DOHH2 (cell line): ENCODE measurements around the gene DNAH14.

Source experiments
- CTCF ChIP-seq: fragments of 200-600 bp; sonication (generic); IDR thresholded peaks from one replicate; pipeline ENCODE4 v1.5.1; 2014; ENCODE audit warnings: antibody characterized with exemption, mild to moderate bottlenecking, low read depth, low read length; ENCODE audit not compliant: poor library complexity, severe bottlenecking
- EZH2phosphoT487 ChIP-seq: fragments of 200-600 bp; sonication (generic); IDR thresholded peaks from 2 replicates; pipeline ENCODE4 v1.6.1; 2017; ENCODE audit warnings: borderline replicate concordance, mild to moderate bottlenecking, antibody characterized with exemption, low read length, moderate library complexity, mixed read lengths

- no peak for TF ChIP-seq CTCF
- TF ChIP-seq EZH2phosphoT487 = no peak
Observed at GRCh38 chr1:225230483-225230882, 301.0 kb downstream of the DNAH14 start.
